Gastroesophageal sphincter (tissue), 4 donors: ENCODE measurements around the gene TPD52L1. TPM values are rescaled to one million over a fixed set of nuclear protein-coding genes. Genes with fewer than 3 reads are reported as not detected.

ENCODE experiments used
- ATAC-seq: fragments of 150-250 bp; one replicate; pipeline ENCODE4 v1.9.1; 2016; ENCODE audit warnings: mild to moderate bottlenecking, moderate library complexity
- H3K27ac ChIP-seq, 4 donors: fragments of 200-600 bp; sonication (generic) in 3 of 4; 1 replicate in 3 of 4; 2 replicates in 1 of 4; pipeline ENCODE4 v1.5.1; 2016 to 2019
- H3K27me3 ChIP-seq: fragments of 200-600 bp; sonication (generic); one replicate; pipeline ENCODE4 v1.5.1; 2019
- H3K36me3 ChIP-seq, 2 donors: fragments of 200-600 bp; sonication (generic); one replicate each; pipeline ENCODE4 v1.5.1; 2019; ENCODE audit warnings: control low read depth in 1 of 2
- H3K4me1 ChIP-seq, 3 donors: fragments of 200-600 bp; sonication (generic); 1 replicate in 2 of 3; 2 replicates in 1 of 3; pipeline ENCODE4 v1.5.1; 2016 to 2019; ENCODE audit warnings: control low read depth in 2 of 3
- H3K4me3 ChIP-seq, 2 donors: fragments of 200-600 bp; sonication (generic); one replicate each; pipeline ENCODE4 v1.5.1; 2019; ENCODE audit warnings: mild to moderate bottlenecking in 1 of 2, moderate library complexity in 1 of 2
- H3K9me3 ChIP-seq, 3 donors: fragments of 200-600 bp; sonication (generic); one replicate each; pipeline ENCODE4 v1.5.1; 2017 to 2019; ENCODE audit warnings: control low read depth in 2 of 3
- EP300 ChIP-seq: sonication (generic); formaldehyde crosslinking; IDR thresholded peaks from one replicate; pipeline ENCODE4 v1.6.1; 2017; ENCODE audit warnings: antibody characterized with exemption, mild to moderate bottlenecking
- POLR2A ChIP-seq, 2 donors: fragments of 450-650 bp; IDR thresholded peaks; one replicate each; pipeline ENCODE4 v1.6.1; 2017; ENCODE audit warnings: antibody characterized with exemption in 2 of 2, mild to moderate bottlenecking in 2 of 2, moderate library complexity in 1 of 2
- POLR2AphosphoS5 ChIP-seq: sonication (generic); formaldehyde crosslinking; IDR thresholded peaks from one replicate; pipeline ENCODE4 v1.6.1; 2017; ENCODE audit warnings: antibody characterized with exemption
- WGBS, 2 donors: methylation state at CpG; one replicate each; pipeline ENCODE4 v1.1.5; 2018; ENCODE audit warnings: low coverage in 1 of 2; 5-methylcytosine and 5-hydroxymethylcytosine counted together
- total RNA-seq, 4 donors: library from RNA; depleted of rRNA; stranded (reverse); fragments of >200 nt; gene quantifications; one replicate each; pipeline ENCODE4 v1.1.0, GENCODE V29; 2016
- TF ChIP-seq, protein P1 (sequence below), 4 experiments: fragments of 200-600 bp in 2 of 4; fragments of 450-650 bp in 2 of 4; sonication (generic) in 1 of 4; IDR thresholded peaks; one replicate each; pipeline ENCODE4 v1.5.1; 2017 to 2019; ENCODE audit warnings: antibody characterized with exemption in 4 of 4, mild to moderate bottlenecking in 2 of 4, moderate library complexity in 2 of 4

Gene TPD52L1
- total RNA-seq, 4 donors from 2014 or later = 11.2 to 59.7 (median 20.2) TPM

- Histone ChIP-seq H3K27ac (no peak overlapping the region), H3K9me3 (peaks cover 0 to 16% (median 3%) of the 10 kb centered on the region in 3 donors), H3K4me3 (no peak overlapping the region), H3K27me3 (no peaks in the 10 kb centered on the region), H3K4me1 (no peaks in the 10 kb centered on the region), H3K36me3 (no peaks in the 10 kb centered on the region)
- TF ChIP-seq POLR2AphosphoS5 (no peak), POLR2A (IDR thresholded peaks at IDR 0.05) (no peak), EP300 (no peak)
- TF ChIP-seq, protein P1, sequence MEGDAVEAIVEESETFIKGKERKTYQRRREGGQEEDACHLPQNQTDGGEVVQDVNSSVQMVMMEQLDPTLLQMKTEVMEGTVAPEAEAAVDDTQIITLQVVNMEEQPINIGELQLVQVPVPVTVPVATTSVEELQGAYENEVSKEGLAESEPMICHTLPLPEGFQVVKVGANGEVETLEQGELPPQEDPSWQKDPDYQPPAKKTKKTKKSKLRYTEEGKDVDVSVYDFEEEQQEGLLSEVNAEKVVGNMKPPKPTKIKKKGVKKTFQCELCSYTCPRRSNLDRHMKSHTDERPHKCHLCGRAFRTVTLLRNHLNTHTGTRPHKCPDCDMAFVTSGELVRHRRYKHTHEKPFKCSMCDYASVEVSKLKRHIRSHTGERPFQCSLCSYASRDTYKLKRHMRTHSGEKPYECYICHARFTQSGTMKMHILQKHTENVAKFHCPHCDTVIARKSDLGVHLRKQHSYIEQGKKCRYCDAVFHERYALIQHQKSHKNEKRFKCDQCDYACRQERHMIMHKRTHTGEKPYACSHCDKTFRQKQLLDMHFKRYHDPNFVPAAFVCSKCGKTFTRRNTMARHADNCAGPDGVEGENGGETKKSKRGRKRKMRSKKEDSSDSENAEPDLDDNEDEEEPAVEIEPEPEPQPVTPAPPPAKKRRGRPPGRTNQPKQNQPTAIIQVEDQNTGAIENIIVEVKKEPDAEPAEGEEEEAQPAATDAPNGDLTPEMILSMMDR (IDR thresholded peaks at IDR 0.05) = no peak
- ATAC-seq = no peak
- WGBS, 2 donors = 88 to 100% methylated on average over 1 to 4 of the region's 4 CpGs
Observed at GRCh38 chr6:125237764-125238163, 84.2 kb downstream of the TPD52L1 start.

DNA sequence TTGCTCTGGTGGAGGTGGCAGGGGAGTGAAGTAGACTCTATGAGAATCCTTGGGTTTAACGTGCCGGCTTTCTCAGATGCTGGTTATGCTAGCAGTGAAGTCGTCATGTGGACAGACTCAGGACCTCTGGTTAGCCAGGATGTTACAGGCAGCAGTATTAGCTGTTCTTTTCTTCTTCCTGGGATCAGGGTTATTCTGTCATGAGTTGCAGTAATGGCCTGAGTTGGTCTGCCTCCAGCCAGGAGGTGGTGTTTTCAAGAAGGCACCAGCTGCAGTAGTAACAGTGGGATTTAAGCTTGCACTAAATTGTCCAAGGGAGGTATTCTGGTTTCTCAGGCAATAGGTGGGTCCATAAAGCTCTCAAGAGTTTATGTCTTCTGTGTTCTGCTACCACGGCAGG lies 91.5 kb downstream of the TPD52L1 start:
- Histone ChIP-seq H3K4me1 (no peaks in the 10 kb centered on the region), H3K9me3 (peaks cover 0 to 26% (median 3%) of the 10 kb centered on the region in 3 donors), H3K4me3 (no peak overlapping the region), H3K27me3 (no peaks in the 10 kb centered on the region), H3K27ac (no peak overlapping the region), H3K36me3 (no peaks in the 10 kb centered on the region)
- no peak for ATAC-seq
- TF ChIP-seq POLR2AphosphoS5 (no peak), EP300 (no peak), POLR2A (IDR thresholded peaks at IDR 0.05) (no peak)
- TF ChIP-seq, protein P1 (IDR thresholded peaks at IDR 0.05) = no peak
- 100% methylated on average over 1 of the region's 4 CpGs; no CpG with 5 or more reads in 1 of the 2 donors for WGBS, 2 donors

GRCh38 chr6:125245523-125246264 lies 92.1 kb downstream of the TPD52L1 start:
- Histone ChIP-seq H3K27me3 (no peaks in the 10 kb centered on the region), H3K4me3 (no peak overlapping the region), H3K27ac (no peak overlapping the region), H3K9me3 (peaks cover 0 to 22% (median 0%) of the 10 kb centered on the region in 3 donors), H3K4me1 (no peaks in the 10 kb centered on the region), H3K36me3 (no peaks in the 10 kb centered on the region)
- ATAC-seq = no peak
- 96% methylated on average over 3 of the region's 7 CpGs; no CpG with 5 or more reads in 1 of the 2 donors for WGBS, 2 donors
- no peak for TF ChIP-seq EP300

DNA sequence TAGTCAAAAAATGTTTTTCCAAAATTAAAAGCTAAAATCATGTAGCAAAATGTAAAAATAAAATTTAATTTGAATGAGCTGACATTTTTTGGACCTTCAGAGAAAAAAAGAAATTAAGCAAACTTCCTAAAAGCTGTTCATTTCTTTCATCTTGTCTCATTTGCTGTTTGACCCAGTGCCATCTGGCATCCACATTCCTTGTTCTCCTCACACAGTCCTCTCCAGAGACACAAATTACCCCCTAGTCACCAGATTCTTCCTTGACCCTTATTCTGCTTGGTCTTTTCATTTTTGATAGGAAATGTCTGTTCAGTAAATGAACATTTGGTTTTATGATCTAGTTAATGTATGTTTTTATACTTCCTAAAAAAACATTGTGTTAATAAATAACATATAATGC lies 93.0 kb downstream of the TPD52L1 start:
- no peaks in the 10 kb centered on the region for H3K36me3 ChIP-seq
- no peak for ATAC-seq
- peaks cover 0 to 17% (median 0%) of the 10 kb centered on the region in 3 donors for H3K9me3 ChIP-seq
- H3K4me1 ChIP-seq = peaks cover 0 to 2% (median 0%) of the 10 kb centered on the region in 3 donors
- no peak overlapping the region for H3K27ac ChIP-seq
- no peak for TF ChIP-seq EP300
- TF ChIP-seq, protein P1 (IDR thresholded peaks at IDR 0.05) = no peak
- no peak for TF ChIP-seq POLR2AphosphoS5
- TF ChIP-seq POLR2A (IDR thresholded peaks at IDR 0.05) = no peak
- no peaks in the 10 kb centered on the region for H3K27me3 ChIP-seq
- no peak overlapping the region for H3K4me3 ChIP-seq

DNA sequence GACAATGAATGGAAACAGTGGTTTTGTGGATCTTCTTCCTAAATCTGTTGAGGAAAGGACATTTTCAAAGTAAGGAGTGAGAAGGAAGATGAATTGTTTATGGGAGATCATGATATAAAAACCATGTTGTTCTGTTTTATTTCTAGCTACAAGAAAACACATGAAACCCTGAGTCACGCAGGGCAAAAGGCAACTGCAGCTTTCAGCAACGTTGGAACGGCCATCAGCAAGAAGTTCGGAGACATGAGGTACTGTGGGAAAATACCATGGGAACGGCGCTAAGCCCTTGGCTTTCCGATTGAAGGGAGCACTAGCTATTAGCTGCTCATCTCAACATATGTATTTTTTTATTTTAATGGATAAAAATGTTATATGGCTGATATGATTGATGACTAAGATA lies 94.6 kb downstream of the TPD52L1 start:
- whole genome bisulfite sequencing, 2 donors = 77 to 100% methylated on average over 3 to 7 of the region's 7 CpGs
- peaks cover 0 to 9% (median 0%) of the 10 kb centered on the region in 3 donors for H3K9me3 ChIP-seq

More for the DNA sequence above, 94.6 kb downstream of the TPD52L1 start:
- Histone ChIP-seq H3K36me3 (no peaks in the 10 kb centered on the region), H3K27me3 (no peaks in the 10 kb centered on the region), H3K4me1 (peaks cover 0 to 10% (median 0%) of the 10 kb centered on the region in 3 donors), H3K27ac (no peak overlapping the region), H3K4me3 (no peak overlapping the region)
- ATAC-seq = no peak
- TF ChIP-seq POLR2AphosphoS5 (no peak), POLR2A (IDR thresholded peaks at IDR 0.05) (no peak), EP300 (no peak)
- TF ChIP-seq, protein P1 (IDR thresholded peaks at IDR 0.05) = no peak
